SW 1271 (cell line): ENCODE measurements around the gene C3orf52.

Source experiments
- DNase-seq, 2 experiments: peaks; one replicate each; lab custom pipeline; 2025; lab: John Stamatoyannopoulos, UW

The C3orf52 gene

GRCh38 chr3:112136959-112137693 is 50.9 kb downstream of the C3orf52 start:
- DNase-seq = peak in 1 of 2 experiments; percentile 28

GRCh38 chr3:112137781-112138180 is 51.6 kb downstream of the C3orf52 start:
- DNase-seq = no peak

GRCh38 chr3:112138219-112138969 is 52.2 kb downstream of the C3orf52 start:
- no peak for DNase-seq

- no peak for DNase-seq
These were observed 54.4 kb downstream of the C3orf52 start for GRCh38 chr3:112140584-112140983.

- no peak for DNase-seq
These were observed 55.1 kb downstream of the C3orf52 start for GRCh38 chr3:112141293-112141692.

GRCh38 chr3:112143251-112143650 is 57.1 kb downstream of the C3orf52 start:
- no peak for DNase-seq

GRCh38 chr3:112143689-112144088 is 57.5 kb downstream of the C3orf52 start:
- no peak for DNase-seq

- no peak for DNase-seq
These were observed 62.9 kb downstream of the C3orf52 start for GRCh38 chr3:112149136-112149535.

- no peak for DNase-seq
These were observed 81.6 kb downstream of the C3orf52 start for GRCh38 chr3:112167758-112168157.
